CD4-positive, alpha-beta T cell treated with Interleukin-6 for 4 hours (primary cell): ENCODE results near the gene C5orf63.
A peak's percentile ranks its signal among the peaks of the same experiment; 100 is the strongest.
"Not testable (repeated sequence)": the region's sequence is repeated elsewhere in the genome, so short reads cannot be mapped to it uniquely, and the experiment has no call there.

Experiments
- DNase-seq: peaks from one replicate; pipeline ENCODE4 v3.0.0-alpha.2; 2020; ENCODE audit warnings: mixed read lengths

Gene C5orf63

DNA sequence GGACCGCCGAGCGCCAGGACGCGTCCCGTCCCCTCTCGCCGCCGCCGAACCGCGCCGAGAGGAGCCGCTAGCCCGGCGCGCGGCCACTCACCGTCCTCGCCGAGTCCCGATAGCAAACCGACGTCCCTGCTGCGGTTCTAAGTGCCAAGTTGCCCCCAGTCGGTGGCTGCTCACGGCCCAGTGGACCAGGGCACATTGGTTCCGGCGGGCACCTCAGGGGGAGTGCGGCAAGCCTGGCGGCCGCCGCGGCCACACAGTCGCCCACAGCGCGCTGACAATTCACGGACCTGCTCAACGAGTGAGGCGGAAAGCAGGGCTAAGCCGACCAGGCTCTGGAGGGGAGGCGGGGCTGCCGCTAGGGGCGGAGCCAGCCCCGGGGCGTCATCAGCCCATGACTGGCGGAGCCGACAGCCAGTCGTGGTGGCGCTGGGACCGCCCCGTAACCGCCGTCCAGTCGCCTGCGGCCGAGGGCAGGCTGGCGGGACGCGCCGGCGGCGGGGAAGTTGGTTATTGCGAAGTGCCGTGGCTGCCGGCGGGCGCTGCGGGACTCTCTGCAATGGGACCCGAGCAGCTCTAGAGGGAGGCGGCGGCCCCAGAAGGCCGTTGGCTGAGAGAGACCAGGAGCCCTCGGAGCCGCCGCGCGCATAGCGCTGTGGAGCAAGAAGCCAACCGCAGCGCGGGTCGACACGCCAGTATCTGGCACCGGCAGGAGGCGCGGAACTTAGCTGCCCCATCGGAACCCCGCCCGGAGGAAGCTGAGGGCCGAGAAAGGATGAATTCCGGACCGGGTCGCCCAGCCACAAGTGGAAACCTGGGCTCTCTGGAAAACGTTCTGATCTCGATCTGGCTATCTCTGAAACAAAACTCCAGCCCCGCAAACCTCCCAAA, 42.8 kb downstream of the C5orf63 start, which contains the start of gene MARCHF3:
MARCHF3 (minus strand) TSS at position 300 of the 888 bp plus-strand sequence. CDS start 112,387 bp downstream, outside the sequence.
- DNase-seq: peak; percentile 96

GRCh38 chr5:127029581-127030258, 43.6 kb downstream of the C5orf63 start:
- peak; percentile 50 for DNase-seq

DNA sequence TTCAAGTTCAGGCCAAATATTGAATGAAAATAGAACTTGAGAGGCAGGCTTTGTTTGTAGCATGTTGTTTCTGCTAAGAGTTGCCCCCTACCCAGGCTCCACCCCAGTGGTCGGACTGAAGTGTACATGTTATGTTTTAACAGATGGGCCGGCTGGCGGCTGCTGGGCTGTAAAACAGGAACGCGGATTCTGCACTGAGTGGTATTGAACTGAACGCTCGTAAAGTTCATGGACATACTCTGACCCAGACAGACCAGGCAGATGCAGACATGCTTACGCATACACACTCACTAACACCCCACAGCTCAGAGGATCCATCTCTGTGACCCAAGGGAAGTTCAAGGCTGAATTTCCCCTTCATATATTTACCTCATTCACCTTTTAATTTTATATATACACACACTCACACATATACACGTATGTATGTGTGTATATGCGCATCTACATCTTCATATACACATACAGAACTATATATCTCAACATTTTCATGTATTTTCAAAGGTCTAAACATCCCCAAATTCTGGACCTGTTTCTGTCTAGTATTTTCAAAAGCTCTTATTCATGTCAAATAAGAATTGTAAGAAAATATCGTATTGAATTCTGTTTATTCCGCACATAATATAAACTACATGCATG, 44.4 kb downstream of the C5orf63 start:
- no peak for DNase-seq

DNA sequence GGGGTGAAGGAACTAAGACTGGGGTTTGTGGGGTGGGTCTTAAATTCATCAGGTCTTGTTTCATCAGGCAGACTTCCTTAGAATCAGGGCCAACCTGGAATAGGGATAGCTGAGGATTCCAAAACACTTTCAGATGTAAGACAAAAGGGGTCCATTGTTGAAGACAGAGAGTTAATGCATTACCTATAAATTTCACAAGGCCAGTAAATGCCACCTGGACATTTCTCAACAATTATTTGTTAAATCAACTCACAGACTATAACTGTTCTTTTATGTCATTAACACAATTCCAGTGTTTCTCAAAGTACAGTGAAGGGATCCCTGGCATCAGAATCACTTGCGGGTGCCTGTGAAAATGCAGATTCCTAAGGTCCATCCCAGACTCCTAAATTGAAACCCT, 45.8 kb downstream of the C5orf63 start:
- DNase-seq: no peak

DNA sequence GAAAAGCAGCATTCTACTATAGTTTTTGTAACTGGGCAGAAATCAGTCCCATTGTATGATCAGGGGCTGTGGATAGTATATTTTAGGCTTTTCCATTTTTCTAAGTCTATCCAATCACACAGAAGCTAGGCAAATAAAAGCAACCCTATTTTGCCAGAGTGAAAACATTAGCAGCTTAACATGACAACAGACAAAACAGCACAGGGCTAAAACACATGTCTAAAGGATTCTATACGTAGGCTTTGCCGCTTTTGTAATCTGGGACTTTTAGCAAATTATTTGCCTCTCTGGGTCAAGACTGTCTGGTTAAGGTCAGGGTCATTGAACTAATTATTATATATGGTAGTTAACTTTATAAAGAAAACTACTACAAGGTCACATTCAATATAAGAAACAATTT, 47.1 kb downstream of the C5orf63 start:
- no peak for DNase-seq

DNA sequence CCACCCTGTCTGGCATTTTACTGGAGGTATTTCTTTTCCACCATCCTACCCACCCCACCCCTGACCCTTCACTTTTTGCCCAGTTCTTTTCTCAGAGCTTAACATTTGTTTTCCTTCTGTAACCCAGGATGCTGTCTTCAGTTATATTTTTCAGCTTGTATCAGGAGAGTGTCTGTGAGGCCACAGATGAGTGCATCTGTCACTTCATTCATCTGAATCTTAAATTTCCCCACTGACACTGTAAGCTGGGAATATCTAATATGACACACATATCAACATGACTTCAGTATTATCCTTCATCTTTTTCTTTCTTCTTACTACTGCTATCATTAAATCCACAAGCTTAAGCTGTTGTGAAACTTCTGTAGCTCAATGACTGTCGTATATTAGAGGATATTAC, 47.8 kb downstream of the C5orf63 start:
- DNase-seq: no peak

GRCh38 chr5:127024821-127025220, 48.5 kb downstream of the C5orf63 start:
- DNase-seq: no peak

GRCh38 chr5:127023552-127024191, 49.6 kb downstream of the C5orf63 start:
- not testable (repeated sequence) for DNase-seq

GRCh38 chr5:127022846-127023245, 50.5 kb downstream of the C5orf63 start:
- no peak for DNase-seq

DNA sequence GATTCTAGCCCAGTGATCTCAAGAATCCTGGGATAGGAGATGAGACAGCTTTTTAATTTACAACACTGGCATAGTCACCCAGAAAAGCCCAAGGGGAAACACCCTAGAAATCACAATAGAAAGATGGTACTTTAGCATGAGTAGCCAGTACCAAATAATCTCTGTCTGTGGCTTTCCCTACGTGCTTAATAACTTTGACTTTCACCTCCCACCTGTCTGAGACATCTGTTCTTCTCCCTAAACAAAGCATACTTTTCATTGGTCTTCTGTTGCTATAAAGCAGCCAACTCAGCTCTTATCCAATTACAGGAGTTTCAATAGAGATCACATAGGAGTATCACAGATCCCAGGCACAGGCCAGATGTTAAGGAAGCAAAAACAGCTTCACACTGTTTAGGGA, 53.4 kb downstream of the C5orf63 start:
- DNase-seq: no peak

- not testable (repeated sequence) for DNase-seq
These were observed 56.6 kb downstream of the C5orf63 start for GRCh38 chr5:127016722-127017121.

DNA sequence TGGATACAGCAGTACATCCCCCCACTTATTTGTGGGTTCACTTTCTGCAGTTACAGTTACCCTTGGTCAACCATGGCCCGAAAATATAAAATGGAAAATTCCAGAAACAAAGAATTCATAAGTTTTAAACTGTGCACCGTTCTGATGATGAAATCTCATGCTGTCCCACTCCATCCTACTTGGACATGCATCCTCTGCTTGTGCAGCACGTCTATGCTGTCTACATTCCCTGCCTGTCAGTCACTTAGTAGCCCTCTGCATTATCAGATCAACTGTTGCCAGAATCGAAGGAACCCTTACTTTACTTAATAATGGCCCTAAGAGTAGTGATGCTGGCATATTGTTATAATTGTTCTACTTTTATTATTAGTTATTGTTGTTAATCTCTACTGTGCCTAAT, 57.6 kb downstream of the C5orf63 start:
- no peak for DNase-seq

DNA sequence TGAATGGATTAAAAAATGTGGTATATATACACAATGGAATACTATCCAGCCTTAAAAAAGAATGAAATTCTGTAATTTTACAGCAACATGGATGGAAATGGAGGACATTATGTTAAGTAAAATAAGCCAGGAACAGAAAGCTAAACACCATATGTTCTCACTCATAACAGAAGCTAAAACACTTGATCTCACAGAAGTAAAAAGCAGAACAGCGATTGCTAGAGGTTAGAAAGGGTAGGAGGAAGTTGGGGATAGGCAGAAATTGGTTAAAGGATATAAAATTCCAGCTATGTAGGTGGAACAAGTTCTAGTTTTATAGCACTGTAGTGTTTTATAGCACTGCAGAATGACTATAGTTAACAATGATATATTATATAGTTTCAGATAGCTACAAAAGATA, 58.7 kb downstream of the C5orf63 start:
- no peak for DNase-seq

DNA sequence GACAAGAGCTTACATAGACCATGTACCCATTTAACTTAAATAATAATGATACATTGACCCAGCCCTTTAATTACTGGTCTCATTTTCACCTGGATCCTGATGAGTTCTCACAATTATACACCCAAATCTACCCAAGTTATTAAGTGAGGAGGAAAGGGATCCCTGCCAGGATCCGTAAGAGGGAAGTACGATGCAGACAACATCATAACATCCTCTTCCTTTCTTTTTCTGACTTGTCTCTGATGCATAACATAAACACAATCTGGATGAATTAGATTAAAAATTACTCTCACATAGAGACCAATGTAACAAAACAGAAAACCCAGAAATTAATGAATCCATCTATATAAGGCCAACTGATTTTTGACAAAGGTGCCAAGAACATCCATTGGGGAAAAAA, 59.9 kb downstream of the C5orf63 start:
- no peak for DNase-seq

DNA sequence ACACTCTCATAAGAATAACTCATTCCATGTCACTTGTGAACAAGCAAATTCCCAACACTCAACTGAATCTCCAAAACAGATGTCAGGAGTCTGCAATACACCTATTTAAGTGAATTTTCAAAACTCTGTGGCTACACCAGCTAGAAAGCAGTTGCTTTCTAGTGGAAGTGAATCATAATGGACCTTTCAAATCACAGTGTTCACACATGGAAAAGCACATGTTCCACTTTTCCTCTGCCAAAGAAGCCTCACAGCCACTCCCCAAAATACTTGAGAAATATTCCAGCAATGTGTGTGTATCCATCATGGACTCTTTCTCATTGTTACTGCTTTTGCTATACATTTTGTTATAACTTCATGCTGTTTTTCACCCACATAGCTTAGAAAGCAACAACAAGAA, 60.4 kb downstream of the C5orf63 start:
- no peak for DNase-seq

GRCh38 chr5:127011961-127012644, 61.2 kb downstream of the C5orf63 start:
- no peak for DNase-seq

- no peak for DNase-seq
These were observed 62.1 kb downstream of the C5orf63 start for GRCh38 chr5:127011153-127011552.

DNA sequence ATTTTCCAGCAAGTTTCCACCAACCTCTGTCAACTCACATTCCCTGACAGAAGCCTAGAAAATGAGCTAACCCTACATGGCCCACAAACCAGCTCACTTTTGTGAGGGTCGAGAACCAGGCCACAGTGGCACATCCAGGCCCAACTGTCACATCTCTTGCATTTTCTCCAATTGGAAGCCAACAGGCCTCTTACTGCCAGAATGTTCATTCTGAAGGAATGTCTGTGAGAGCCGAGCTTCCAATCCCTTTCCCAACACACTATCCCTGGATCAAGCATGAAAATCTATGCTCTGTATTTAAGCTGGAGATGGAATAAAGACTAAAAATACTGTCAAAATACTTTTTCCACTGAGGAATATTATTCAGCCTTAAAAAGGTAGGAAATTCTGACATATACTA, 62.9 kb downstream of the C5orf63 start:
- no peak for DNase-seq

DNA sequence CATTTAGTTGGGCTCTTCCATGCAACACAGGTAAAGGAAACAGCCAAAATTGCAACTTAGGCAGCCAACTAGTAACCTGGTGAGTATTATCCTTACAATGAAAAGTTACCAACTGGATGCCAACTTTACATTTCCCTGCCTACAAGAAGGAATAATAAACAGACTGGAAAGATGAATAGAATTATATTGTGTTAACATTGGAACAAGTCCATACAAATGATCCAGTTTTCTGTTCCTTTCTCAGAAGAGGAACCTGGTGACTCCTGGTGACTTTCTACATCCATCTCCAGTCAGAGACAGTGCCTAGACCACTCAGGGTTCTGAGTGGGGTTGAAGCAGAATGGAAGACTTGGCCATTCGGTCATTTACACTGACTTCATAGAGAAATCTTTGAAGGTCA, 63.5 kb downstream of the C5orf63 start:
- no peak for DNase-seq

- DNase-seq: no peak
These were observed 64.9 kb downstream of the C5orf63 start for GRCh38 chr5:127008300-127008975.

DNA sequence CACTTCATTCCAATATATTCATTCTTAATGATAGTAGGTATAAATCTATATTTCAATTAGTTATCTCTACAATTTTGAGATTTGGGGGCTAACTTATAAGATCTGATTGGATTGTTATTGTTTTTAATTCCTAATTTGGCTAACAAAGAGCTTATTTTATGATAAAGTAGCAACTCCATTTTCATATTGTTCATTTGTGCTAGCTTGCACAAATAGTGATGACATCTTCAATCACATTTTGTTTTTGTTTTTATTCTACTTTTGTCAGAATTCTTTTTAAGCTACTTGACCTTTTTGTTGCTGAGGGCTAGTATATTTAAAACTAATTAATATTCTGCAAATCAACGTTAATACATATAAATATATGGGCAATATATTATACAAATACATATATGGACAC, 65.8 kb downstream of the C5orf63 start:
- no peak for DNase-seq

DNA sequence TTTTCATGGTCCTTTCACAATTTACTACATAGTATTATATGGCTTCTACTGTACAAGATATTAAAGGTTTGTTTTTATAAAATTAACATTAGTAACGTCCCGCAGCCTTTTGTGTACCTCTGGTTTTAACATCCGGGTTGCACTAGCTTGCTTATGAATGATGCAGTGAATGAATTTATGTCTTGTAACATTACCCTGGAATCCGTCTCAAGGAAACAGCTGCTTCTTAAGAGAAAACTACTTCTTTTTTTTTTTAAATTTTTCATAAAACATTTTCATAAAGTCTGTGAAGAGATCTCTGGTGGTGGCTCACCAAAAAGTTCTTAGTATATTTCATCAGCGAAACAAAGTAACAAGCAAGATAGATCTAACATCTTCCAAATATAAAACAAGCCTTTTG, 66.6 kb downstream of the C5orf63 start:
- DNase-seq: no peak
